ENCODE data around the gene LMTK3. TPM values are rescaled to one million over a fixed set of nuclear protein-coding genes. Genes with fewer than 3 reads are reported as not detected.
"Not testable (repeated sequence)": the region's sequence is repeated elsewhere in the genome, so short reads cannot be mapped to it uniquely, and the experiment has no call there.

The LMTK3 gene
- total RNA-seq, 1 donor from 2014 or later = 1.1 TPM

GRCh38 chr19:48539503-48540096 lies 28.0 kb upstream of the LMTK3 start:
- no peak for DNase-seq (ENCODE audit: low read depth)

- not testable (repeated sequence) for DNase-seq (ENCODE audit: low read depth)
Observed at GRCh38 chr19:48538057-48538456, 26.4 kb upstream of the LMTK3 start.

- DNase-seq (ENCODE audit: low read depth) = no peak
Observed at GRCh38 chr19:48537541-48537940, 25.9 kb upstream of the LMTK3 start.

- DNase-seq (ENCODE audit: low read depth) = no peak
Observed at GRCh38 chr19:48533770-48534169, 22.1 kb upstream of the LMTK3 start.

GRCh38 chr19:48530770-48531169 lies 19.1 kb upstream of the LMTK3 start:
- DNase-seq (ENCODE audit: low read depth) = no peak

- DNase-seq (ENCODE audit: low read depth) = no peak
Observed at GRCh38 chr19:48530066-48530720, 18.6 kb upstream of the LMTK3 start.

GRCh38 chr19:48529156-48529555 lies 17.5 kb upstream of the LMTK3 start:
- DNase-seq (ENCODE audit: low read depth) = no peak

- DNase-seq (ENCODE audit: low read depth) = no peak
Observed at GRCh38 chr19:48524732-48525131, 13.1 kb upstream of the LMTK3 start.

- DNase-seq (ENCODE audit: low read depth) = no peak
Observed at GRCh38 chr19:48524221-48524620, 12.6 kb upstream of the LMTK3 start.

GRCh38 chr19:48520134-48520533 lies 8.5 kb upstream of the LMTK3 start:
- DNase-seq (ENCODE audit: low read depth) = no peak

GRCh38 chr19:48519426-48519825 lies 7.8 kb upstream of the LMTK3 start:
- not testable (repeated sequence) for DNase-seq (ENCODE audit: low read depth)

GRCh38 chr19:48518207-48518606 lies 6.6 kb upstream of the LMTK3 start:
- no peak for DNase-seq (ENCODE audit: low read depth)

GRCh38 chr19:48516536-48516935 lies 4.9 kb upstream of the LMTK3 start:
- peak; percentile 46 for DNase-seq (ENCODE audit: low read depth)

- no peak for DNase-seq (ENCODE audit: low read depth)
Observed at GRCh38 chr19:48514123-48514458, 2.5 kb upstream of the LMTK3 start.

- peak; percentile 61 for DNase-seq (ENCODE audit: low read depth)
Observed at GRCh38 chr19:48513289-48514122, 1.9 kb upstream of the LMTK3 start.

GRCh38 chr19:48512504-48513288 lies 1.1 kb upstream of the LMTK3 start:
- DNase-seq (ENCODE audit: low read depth) = no peak

- DNase-seq (ENCODE audit: low read depth) = no peak
Observed at GRCh38 chr19:48511321-48511731, 309 bp downstream of the LMTK3 start.

GRCh38 chr19:48510421-48511268 lies 990 bp downstream of the LMTK3 start:
- DNase-seq (ENCODE audit: low read depth) = peak; percentile 31

- no peak for DNase-seq (ENCODE audit: low read depth)
Observed at GRCh38 chr19:48509467-48510194, 2.0 kb downstream of the LMTK3 start.

- no peak for DNase-seq (ENCODE audit: low read depth)
Observed at GRCh38 chr19:48508729-48509411, 2.8 kb downstream of the LMTK3 start.

All from renal cortical epithelial cell (primary cell).